NCI-H2227 (cell line): ENCODE results near the gene SRD5A1.

ENCODE experiments used
- DNase-seq: peaks from one replicate; lab custom pipeline; 2025; ENCODE audit not compliant: unreplicated experiment; lab: John Stamatoyannopoulos, UW

Gene SRD5A1

DNA sequence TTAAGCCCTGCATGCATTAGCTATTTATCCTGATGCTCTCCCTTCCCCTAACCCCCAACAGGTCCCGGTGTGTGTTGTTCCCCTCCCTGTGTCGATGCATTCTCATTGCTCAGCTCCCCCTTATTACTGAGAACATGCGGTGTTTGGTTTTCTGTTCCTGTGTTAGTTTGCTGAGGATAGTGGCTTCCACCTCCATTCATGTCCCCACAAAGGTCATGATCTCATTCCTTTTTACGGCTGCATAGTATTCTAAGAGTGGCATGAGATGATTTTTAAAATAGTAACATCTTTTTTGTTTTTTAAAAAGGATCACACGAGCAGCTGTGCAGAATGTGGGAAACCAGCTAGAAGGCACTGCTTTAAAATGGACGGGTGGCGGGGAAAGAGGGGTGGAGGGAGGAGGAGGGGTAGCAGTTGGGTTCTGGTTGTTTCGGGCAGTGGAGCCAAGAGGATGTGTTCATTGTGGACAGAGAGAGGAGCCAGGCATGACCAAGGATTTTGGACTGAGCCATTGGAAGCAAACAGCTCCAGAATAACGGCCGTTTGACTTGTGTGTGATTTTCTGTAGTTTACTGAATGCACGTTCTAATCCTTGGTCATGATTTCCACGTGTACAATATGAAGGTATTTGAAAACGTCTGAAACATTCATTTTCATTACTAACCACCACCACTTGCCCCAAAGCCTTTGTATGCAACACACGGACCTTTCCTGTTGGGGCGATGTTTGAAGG is 78.3 kb downstream of the SRD5A1 start:
- DNase-seq = no peak

DNA sequence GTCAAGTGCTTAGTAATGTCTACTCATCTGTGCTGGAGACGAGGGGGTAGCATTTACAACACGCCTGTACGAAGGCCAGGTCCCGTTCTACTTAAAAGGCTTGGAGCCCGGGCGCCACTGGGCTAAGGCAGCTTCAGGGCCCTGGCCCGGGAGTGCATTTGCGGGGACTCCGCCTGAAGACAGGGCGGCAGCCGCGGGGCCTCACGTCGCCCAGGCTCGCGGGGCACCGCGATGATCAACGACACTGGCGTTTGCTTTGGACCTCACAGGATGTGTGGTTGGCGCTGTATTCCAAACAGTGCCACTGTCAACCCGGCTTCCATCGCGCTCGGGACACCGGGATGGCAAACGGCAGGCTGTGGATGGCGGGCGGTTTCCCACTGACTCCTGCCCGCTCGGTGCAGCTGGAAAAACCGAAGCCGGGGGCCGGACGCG is 78.9 kb downstream of the SRD5A1 start:
- DNase-seq = peak; percentile 73

DNA sequence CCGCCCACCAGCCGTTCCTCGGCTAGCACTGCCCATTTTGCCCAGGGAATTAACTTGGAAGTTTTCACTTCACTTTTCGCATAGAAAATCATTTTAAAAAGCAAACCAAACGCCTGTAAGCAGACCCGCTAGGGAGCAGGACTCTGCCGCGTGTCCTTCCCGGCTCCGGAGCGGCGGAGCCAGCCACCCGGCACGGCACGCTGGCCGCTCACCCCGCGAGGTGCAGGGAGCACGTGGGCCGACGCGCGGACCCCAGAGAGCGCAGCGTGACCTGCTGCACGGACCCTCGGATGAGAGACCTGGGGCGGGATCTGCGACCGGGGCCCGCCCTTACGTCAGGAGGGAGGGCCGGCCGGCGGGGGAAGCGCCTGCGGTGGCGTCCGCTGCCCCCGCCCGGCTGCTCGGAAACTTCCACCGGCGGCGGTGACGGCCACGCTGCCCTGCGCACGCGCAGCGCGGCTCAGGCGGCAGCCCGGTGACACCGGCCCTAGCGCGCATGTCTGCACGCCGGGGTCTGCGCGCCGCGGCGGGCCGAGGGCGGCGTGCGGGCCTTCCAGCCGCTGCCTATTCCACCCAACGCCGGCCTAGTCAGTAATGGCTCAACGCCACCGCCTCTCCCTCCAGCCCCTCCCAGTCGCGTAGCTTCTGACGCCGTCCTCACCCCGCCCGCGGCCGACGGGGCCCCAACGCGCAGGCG is 79.5 kb downstream of the SRD5A1 start:
- peak; percentile 99 for DNase-seq

DNA sequence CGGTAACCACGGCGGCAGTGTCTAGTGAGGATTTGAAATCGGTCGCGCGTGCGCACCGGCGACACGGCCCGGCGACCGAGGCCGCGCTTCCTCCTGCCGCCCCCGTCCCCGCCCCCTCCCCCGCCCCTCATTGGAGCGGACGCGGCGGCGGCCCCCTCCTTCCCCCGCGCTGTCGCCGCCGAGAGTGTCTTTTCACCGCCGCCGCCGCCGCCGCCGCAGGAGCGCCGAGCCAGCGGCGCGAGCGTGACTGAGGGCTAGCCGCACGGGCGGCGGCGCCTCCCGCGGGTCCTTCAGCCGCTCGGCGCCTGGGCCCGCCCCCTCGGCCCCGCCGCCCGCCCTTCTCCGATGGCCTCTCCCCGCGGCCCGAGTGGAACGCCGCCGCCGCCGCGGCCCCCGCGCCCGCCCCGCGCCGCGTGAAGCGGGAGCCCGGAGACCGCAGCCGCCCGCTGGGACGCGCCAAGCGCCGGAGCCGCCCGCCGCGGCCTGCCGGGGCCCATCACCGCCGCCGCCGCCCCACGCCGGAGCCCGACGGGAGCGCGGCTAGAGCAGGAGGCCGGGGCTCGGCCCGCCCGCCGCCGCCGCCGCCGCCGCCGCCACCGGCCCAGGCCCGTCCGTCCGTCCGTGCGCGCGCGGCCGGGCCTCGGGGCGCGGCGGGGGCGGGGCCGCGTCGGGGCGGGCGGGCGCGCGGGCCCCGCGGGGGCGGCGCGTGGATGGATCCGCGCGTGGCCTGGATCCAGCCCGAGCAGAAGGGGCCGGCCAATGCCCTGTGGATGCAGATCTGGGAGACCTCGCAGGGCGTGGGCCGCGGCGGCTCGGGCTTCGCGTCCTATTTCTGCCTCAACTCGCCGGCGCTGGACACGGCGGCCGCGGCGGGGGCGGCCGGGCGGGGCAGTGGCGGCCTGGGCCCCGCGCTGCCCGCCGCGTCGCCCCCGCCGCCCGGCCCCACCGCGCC is 80.3 kb downstream of the SRD5A1 start, which contains the start of gene TENT4A:
TENT4A (plus strand) TSS at position 159 of the 952 bp plus-strand sequence; CDS start at position 711, 552 bp downstream.
- peak; percentile 75 for DNase-seq

DNA sequence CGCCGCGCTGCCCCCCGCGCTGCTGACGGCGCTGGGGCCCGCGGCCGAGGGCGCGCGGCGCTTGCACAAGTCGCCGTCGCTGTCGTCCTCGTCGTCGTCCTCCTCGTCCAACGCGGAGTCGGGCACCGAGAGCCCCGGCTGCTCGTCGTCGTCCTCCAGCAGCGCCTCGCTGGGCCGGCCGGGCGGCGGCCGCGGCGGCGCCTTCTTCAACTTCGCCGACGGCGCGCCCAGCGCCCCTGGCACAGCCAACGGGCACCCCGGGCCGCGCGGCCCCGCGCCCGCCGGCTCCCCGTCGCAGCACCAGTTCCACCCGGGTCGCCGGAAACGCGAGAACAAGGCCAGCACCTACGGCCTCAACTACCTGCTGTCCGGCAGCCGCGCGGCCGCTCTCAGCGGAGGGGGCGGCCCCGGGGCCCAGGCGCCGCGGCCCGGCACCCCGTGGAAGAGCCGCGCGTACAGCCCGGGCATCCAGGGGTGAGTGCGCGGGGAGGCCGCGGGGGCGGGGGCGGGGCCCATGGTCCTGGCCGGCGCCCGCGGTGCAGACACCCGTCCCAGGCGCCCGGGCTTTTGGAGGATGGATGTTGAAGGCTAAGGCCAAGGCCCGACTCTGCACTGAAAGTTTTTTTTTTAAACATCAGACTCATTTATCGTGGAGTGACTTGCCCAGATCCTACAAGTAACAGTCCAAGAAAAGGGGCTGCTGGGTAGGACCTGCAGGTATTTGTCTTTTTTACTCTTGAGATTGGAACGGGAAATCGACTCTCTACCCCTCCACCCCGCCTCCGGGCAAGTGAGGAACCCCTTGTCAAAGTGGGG is 81.2 kb downstream of the SRD5A1 start:
- DNase-seq = peak; percentile 56

DNA sequence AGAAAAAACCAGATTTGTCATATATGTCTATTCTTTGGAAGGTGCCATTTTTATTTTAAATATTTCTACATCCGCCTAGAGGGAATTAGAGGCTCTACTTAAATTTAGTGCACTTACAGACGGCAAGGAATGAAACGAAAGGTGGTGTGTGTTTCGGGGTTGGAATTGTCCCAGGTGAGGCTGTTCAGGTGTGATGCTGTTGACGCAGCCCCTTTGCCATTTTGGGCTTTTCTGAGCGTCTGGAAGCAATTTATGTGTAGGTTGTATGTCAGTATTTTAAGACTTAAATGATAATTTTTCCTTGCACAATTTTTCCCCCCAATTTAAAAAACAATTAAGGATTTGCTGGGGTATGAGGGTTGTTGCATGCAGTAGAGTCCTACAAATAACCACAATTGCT is 82.0 kb downstream of the SRD5A1 start:
- no peak for DNase-seq

DNA sequence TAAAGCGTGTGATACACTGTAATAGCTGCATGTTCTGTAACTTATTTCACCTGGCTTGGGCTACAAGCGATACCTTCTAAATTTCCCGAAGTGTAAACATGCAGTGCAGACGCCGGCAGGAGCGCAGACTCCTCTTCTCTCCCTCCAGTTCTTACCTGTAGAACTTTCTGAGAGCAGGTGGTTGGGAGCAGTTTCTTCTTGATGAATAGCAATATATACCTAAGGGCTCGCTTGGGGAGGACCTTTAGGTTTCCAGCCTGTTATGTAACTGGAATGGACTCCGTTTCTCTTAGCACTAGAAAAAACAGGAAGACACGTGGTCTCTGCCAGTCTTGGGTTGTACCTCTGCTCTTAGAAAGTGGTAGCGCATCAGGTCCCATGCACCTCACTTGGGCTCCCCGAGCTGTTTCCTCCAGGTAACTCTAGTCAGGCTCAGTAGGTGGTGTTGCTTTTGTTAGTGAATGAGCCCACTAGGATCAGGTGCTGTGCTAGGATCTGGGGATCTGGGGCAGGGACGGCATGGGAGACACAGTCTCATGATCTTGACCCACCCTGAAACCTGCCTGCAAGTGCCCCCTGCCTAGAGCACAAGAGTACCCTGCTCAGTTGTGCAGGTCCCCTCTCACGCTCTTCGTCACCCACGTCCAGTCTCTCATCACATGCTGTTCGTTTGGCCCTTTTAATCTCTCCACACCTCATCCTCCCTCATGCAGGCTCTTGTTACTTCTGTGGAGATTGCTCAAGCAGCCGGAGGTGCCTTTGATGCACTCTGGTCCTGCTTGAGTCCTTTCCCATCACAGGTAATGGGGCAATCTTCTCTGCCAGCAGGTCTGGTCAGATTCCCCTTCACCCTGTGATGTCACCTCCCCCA is 82.8 kb downstream of the SRD5A1 start:
- no peak for DNase-seq

DNA sequence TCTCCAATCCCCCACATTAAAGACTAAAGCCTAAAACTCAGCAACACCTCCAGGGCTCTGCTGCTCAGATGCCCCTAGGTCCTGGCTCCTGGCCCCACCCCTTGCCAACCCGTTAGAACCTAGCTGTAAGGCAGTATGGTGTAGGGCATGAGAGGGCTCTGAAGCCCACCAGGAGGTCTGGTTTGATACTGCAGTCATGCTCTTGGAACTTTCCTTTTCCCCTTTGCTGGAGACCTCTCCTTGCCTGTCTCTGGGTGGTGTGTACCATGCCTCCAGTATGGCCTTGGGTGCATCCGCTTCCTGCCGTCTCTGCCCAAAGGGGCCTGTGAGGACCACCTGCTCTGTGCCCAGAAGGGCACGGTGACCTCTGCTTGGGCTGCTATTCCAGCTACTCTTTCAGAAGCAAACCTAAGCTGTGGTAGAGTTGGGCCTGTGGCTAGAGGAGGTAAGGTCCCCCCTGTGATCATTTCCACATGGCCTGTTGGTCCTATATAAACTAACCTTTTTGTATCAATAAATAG is 83.4 kb downstream of the SRD5A1 start:
- DNase-seq = no peak

DNA sequence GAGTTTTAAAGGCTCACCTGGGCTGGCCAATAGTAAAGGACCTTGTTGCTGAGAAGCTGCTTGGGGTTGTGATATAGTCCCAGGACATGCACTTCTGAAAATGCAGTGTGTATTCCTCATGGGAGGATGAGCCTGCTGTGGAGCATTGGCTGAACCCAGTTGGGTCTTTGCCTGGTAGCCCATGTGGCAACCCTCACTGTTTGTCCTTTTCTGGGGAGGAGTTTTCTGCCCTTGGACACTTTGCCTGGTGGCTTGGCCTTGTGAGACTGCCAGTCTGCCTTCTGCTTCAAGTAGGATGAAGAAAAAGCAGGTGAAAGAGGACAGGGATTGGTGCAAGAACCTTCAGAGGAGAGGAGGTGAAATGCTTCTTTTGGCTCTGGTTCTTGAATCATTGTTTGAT is 84.0 kb downstream of the SRD5A1 start:
- DNase-seq = no peak

DNA sequence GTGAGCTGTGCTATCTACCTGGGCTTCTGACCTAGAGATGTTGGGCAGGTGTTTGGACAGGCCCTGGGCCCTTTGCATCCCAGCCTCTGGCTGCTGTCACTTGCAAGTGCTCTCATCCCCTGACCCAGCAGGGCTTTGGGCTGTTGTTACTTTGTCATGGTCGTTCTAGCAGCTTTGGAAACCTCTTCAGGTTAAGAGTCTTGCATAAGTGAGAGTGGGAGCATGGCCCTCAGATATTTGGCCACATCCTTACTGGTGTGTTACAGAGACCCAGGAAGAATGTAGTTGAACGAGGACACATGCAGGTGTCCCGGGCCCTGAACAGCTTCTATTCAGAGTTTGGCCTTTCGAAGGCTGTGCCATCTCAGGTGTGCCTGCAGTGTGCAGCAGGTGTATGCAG is 84.4 kb downstream of the SRD5A1 start:
- no peak for DNase-seq

DNA sequence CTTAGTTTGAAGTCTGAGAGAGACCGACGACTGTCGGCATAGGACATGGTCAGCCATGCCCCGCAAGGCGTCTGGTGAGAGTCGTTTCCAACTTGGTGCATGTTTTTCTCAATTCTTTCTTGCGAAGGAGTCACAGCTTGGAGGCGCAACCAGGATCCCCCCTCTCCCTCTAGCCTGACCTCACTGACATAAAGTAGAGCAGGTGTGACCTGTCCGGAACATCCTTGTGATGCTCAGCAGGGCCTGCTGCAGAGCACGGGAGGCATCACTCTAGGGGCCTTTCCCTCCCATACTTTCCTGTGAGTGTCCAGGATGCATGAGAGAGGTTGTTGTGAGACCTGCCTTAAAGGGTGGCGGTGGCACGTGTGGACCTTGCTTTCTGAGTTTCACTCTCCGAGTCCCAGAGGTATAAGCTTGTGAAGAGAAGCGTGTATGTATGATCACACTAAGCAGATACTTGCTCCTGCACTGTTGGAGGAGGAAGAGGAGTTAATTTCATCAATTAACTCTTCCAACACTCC is 85.0 kb downstream of the SRD5A1 start:
- no peak for DNase-seq

DNA sequence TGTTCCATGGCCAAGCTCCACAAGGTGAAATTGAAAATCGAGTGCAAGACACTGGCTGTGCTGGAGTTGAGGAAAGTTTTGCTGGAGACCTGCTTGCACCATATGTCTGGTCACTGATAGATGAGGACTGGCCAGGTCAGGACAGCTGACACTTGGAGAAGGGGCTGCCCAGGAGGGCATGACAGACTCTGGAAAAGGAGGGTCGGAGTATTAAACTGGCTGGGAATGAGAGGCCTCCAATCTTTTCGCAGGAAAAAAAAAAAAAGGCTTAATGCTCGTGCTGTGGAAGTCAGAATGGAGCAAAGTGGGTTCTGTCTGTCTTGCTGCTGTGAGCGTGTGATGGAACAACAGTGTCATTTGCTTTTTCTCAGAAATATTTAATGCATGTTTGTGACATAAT is 85.5 kb downstream of the SRD5A1 start:
- DNase-seq = no peak

DNA sequence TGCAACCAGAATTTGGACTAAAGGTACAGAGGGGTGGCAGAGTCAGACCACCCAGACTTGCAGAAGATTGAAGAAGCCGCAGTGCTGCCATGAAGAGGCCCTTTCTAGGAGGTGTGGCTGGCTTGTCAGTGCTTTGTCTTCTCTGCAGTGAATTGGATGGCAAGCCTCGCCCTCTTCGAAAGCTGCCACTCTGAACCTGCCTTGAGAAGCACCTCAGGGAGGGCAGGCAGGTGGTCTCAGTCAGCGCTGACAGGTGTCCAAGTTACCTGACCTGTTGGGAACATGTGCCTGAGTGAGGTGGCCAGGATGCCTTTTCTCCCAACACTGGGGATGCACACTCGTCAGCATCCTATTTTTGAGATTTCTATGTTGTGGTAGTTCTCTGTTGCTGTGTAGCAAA is 86.2 kb downstream of the SRD5A1 start:
- no peak for DNase-seq

DNA sequence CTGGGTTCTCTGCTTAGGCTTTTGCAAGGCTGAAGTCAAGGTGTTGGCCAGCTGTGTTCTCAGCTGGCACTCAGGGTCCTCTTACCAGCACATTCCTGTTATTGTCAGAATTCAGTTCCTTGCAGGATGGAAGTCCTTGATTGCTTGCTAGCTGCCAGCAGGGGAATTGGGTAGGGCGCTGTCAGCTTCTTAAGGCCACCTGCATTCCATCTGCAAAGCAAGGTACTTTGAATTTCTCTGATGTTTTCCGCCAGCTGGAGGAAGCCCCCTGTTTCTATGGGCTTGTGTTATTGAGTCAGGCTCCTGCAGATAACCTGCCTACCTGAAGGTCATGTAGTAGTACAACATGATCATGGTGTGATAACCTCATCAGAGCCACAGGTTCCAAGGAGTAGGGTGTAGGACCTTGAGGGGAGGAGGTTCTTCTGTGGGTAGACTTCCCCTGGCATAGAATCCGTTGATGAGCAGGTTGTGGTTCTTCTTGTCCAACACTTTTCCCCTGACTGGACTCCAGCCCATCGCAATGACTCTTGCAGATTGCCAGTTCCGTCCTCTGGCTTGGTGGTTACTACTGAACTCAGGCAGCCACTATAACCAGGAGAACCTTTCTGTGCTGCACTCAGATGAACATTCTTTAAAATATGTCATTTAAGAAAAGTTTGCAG is 86.8 kb downstream of the SRD5A1 start:
- DNase-seq = no peak

DNA sequence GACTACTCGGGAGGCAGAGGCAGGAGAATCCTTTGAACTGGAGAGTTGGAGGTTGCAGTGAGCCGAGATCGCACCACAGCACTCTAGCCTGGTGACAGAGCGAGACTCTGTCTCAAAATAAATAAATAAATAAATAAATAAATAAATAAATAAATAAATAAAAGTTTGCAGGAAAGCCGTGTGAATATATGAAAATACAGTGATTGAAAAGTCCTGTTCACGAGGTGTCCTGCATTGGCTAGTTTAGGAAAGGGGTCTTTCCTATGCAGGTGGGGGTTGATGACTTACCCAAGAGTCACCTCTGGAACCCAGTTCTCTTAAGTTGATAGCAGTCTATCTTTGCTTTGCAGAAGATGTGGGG is 87.3 kb downstream of the SRD5A1 start:
- no peak for DNase-seq

DNA sequence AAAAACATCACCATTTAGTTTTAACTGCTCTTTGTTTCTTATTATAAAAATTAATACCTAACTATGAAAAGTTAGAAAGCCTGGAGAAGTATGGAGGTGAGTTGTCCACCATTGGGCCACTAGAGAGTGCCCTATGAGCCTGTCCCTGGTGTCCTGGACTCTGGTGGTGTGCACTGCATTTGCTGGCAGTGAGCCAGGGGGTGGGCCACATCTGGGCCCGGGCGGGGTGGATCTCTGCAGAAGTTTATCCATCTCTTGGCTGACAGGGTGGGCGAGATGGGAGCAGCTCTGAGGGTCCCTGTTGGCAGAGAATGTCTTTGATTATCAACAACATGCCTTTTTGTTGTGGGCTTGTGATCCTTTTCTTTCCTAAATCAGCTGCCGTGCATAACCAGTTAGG is 88.2 kb downstream of the SRD5A1 start:
- DNase-seq = no peak

DNA sequence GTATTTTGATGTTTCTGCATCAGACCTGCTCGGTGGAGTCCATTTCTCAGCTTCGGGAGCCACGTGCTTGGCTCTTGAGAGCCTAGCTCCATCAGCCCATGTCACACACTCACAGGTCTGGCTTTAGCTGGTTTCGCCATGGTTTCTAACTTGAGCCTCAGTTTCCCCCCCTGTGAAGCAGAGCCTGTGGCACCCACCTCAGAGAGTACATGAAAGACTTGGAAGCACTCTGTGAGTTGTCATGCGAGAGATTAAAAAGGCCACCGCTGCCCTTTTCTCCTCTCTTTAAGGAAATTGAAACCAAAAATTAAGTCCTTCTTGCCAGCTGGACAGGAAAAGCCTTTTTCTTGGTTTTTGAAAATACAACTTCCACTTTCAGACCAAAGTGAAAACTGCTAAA is 88.8 kb downstream of the SRD5A1 start:
- no peak for DNase-seq

DNA sequence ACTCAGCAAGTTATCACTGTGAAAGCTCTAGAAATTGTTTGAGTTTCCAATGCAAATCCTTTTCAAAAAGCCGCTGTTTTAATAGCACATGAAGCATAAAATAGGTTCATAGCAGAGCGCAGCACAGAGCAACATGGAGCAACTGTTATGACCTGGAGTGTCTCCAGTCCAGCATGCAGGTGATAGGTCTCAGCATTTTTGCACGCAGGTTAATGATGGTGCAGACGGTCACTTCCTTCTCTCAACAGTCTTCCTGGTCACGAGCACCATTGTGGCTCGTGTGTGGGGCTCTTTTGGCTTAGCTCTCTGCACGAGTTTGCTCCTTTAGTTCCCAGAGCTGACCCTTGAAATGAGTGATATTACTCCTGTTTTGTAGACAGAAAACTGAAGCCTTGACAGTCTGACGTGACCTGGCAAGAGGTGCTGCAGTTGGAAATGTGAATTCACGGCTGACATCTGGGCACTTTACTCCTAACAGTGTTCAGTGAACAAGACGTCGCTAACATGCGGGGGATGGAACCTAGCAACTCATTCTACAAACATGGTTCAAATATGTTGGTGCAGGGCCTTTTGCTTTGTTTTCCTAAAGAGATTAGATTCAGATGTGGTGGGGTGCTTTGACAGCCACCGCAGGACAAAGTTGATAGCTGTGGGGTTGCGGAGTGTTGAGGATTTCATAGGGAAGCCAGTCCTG is 90.0 kb downstream of the SRD5A1 start:
- DNase-seq = no peak
